RWPE1 (cell line): ENCODE data around the gene TMEM256.

Experiments used
- CTCF ChIA-PET: fragments of 350-600 bp; sonication (Branson Sonifier 250); formaldehyde crosslinking; extraction: SDS; loops from one replicate; lab custom pipeline; 2021; lab: Yijun Ruan, JAX
- POLR2A ChIA-PET: fragments of 400-600 bp; formaldehyde crosslinking; extraction: SDS; loops from one replicate; lab custom pipeline; 2020; ENCODE audit warnings: antibody characterized with exemption; ENCODE audit not compliant: low non-redundant PET; lab: Yijun Ruan, JAX
- DNase-seq: peaks from one replicate; pipeline ENCODE4 v3.0.0; 2012; ENCODE audit warnings: low spot score
- H3K27ac ChIP-seq: fragments of 450-650 bp; 2 replicates; pipeline ENCODE4 v1.5.1; 2017
- TF ChIP-seq, protein P1 (sequence below): fragments of 450-650 bp; conservative IDR thresholded peaks from 2 replicates; pipeline ENCODE4 v1.5.1; 2017; ENCODE audit warnings: low read depth, mild to moderate bottlenecking

The TMEM256 gene

GRCh38 chr17:7432296-7432695 is 28.4 kb upstream of the TMEM256 start:
- TF ChIP-seq, protein P1, sequence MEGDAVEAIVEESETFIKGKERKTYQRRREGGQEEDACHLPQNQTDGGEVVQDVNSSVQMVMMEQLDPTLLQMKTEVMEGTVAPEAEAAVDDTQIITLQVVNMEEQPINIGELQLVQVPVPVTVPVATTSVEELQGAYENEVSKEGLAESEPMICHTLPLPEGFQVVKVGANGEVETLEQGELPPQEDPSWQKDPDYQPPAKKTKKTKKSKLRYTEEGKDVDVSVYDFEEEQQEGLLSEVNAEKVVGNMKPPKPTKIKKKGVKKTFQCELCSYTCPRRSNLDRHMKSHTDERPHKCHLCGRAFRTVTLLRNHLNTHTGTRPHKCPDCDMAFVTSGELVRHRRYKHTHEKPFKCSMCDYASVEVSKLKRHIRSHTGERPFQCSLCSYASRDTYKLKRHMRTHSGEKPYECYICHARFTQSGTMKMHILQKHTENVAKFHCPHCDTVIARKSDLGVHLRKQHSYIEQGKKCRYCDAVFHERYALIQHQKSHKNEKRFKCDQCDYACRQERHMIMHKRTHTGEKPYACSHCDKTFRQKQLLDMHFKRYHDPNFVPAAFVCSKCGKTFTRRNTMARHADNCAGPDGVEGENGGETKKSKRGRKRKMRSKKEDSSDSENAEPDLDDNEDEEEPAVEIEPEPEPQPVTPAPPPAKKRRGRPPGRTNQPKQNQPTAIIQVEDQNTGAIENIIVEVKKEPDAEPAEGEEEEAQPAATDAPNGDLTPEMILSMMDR: no peak
- CTCF ChIA-PET: interaction anchor here (0.7 to 0.8 kb wide), 2 partner anchors 81 to 253 kb away, joined by 3 read pairs; no protein-coding TSS in a partner anchor
- DNase-seq: no peak
- no peak overlapping the region for H3K27ac ChIP-seq
- POLR2A ChIA-PET: interaction anchor here (0.7 kb wide), 1 partner anchor 129 kb away, joined by 3 read pairs; no protein-coding TSS in a partner anchor

DNA sequence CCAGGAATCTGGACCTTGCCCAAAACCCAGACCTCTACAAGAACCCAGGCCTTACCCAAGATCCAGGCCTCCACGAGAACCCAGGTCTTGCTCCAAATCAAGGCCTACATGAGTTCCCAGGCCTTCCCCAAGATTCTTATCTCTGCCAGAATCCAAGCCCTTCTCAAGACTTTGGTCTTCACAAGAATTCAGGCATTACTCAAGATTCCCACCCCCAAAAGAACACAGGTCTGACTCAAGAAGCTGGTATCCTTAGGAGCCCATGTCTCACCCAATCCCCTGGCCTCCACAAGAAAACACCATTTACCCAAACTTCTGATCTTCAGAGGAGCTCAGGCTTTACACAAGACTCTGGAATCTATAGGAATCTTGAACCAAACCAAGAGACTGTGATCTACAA is 27.3 kb upstream of the TMEM256 start:
- TF ChIP-seq, protein P1: no peak
- no peak overlapping the region for H3K27ac ChIP-seq
- CTCF ChIA-PET: no interaction called here
- no peak for DNase-seq
- POLR2A ChIA-PET: no interaction called here

DNA sequence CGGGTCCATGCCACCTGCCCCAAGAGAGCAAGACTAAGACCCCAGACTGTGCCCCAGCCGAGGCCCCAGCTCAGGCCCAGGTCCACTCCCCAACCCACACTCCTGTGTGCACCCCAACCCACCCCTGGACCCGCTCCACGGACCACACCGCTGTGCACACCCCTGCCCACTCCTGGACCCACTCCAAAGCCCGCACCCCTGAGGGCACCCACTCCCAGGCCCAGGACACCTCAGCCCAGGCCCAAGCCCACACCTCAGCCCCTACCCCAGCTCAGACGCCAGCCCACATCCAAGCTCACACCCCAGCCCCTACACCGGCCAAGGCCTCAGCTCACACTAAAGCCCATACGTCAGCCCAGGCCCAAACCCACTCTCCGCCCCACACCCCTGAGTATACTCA is 25.8 kb upstream of the TMEM256 start:
- ChIA-PET POLR2A (no interaction called here), CTCF (no interaction called here)
- DNase-seq: no peak
- H3K27ac ChIP-seq: no peak overlapping the region
- TF ChIP-seq, protein P1: no peak

- DNase-seq: no peak
- no peak within 1 kb of the TSS for H3K27ac ChIP-seq
- TF ChIP-seq, protein P1: no peak
- ChIA-PET CTCF (interaction anchor here (0.7 kb wide), 1 partner anchor 62 kb away, joined by 3 read pairs; no protein-coding TSS in a partner anchor), POLR2A (no interaction called here)
Measured at GRCh38 chr17:7428557-7428956, 24.7 kb upstream of the TMEM256 start, which contains the start of gene SPEM3. Gene SPEM3, plus strand, starts transcription at chr17:7428857. Its CDS starts 46 bp downstream, at chr17:7428903.

DNA sequence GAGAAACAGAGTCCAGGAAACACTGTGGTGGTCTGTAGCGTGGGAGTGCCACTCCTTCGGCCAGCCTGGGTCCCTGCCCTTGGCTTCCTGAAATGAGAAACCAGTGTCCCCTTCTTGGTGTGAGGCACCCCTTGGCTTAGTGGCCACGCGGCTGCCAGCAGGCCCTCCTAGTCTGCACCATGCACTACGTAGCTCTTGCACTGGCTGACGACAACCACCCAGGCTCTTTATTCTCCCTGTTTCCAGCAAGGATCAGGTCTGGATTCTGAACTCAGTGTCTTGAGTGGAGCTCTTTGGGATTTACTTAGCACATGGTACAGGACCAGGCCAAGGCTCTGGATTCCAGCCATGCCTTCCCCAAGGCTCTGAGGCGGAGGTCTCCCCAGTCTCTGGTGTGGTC is 23.7 kb upstream of the TMEM256 start:
- no peak for DNase-seq
- TF ChIP-seq, protein P1: no peak
- H3K27ac ChIP-seq: no peak overlapping the region
- ChIA-PET CTCF (interaction anchor here (0.6 kb wide), 1 partner anchor 133 kb away, joined by 5 read pairs; no protein-coding TSS in a partner anchor), POLR2A (interaction anchor here (0.6 kb wide), 1 partner anchor 18 kb away, joined by 3 read pairs; no protein-coding TSS in a partner anchor)

- H3K27ac ChIP-seq: no peak overlapping the region
- no peak for DNase-seq
- ChIA-PET POLR2A (no interaction called here), CTCF (no interaction called here)
- TF ChIP-seq, protein P1: no peak
Measured at GRCh38 chr17:7426896-7427489, 23.1 kb upstream of the TMEM256 start.
